Neural crest cell (in vitro differentiated cells): ENCODE data around the gene JAM3. TPM values are rescaled to one million over a fixed set of nuclear protein-coding genes. Genes with fewer than 3 reads are reported as not detected.

Experiments used
- DNase-seq: peaks from one replicate; pipeline ENCODE4 v3.0.0; 2021; ENCODE audit warnings: low read depth, mixed read lengths, low spot score
- H3K27ac Mint-ChIP-seq: one replicate; pipeline ENCODE4 v1.8.0; 2021; ENCODE audit warnings: mild to moderate bottlenecking, mixed read lengths; ENCODE audit not compliant: unreplicated experiment
- H3K27me3 Mint-ChIP-seq: 2 replicates; pipeline ENCODE4 v1.8.0; 2021; ENCODE audit warnings: low read depth, mild to moderate bottlenecking, mixed read lengths
- H3K36me3 Mint-ChIP-seq: 2 replicates; pipeline ENCODE4 v1.8.0; 2021; ENCODE audit warnings: low read depth, mild to moderate bottlenecking, mixed read lengths
- H3K4me1 Mint-ChIP-seq: 2 replicates; pipeline ENCODE4 v1.8.0; 2021; ENCODE audit warnings: mixed read lengths
- H3K4me3 Mint-ChIP-seq: one replicate; pipeline ENCODE4 v1.8.0; 2021; ENCODE audit warnings: mild to moderate bottlenecking, mixed read lengths
- H3K9me3 Mint-ChIP-seq: 2 replicates; pipeline ENCODE4 v1.8.0; 2021; ENCODE audit warnings: mixed read lengths
- CTCF ChIP-seq: fragments of 200-600 bp; sonication (generic); conservative IDR thresholded peaks from 2 replicates; pipeline ENCODE4 v1.5.0; 2021; ENCODE audit warnings: antibody characterized with exemption, mild to moderate bottlenecking
- total RNA-seq: library from RNA; stranded (reverse); gene quantifications from 2 replicates; pipeline ENCODE4 v1.2.1, GENCODE V29; 2021

Gene JAM3
- total RNA-seq, 1 donor from 2014 or later: 98.6 TPM

- Mint-ChIP-seq H3K27me3 (peaks cover 100% of the 10 kb centered on the region), H3K9me3 (no peaks in the 10 kb centered on the region), H3K4me1 (peaks cover 16% of the 10 kb centered on the region), H3K36me3 (no peaks in the 10 kb centered on the region), H3K27ac (no peak overlapping the region), H3K4me3 (no peak overlapping the region)
- no peak for DNase-seq
- TF ChIP-seq CTCF: no peak
These were observed 44.3 kb upstream of the JAM3 start for GRCh38 chr11:134024420-134025081.

GRCh38 chr11:134025082-134025429, 43.8 kb upstream of the JAM3 start:
- no peak for DNase-seq
- Mint-ChIP-seq H3K27me3 (peaks cover 100% of the 10 kb centered on the region), H3K4me3 (no peak overlapping the region), H3K36me3 (no peaks in the 10 kb centered on the region), H3K4me1 (peaks cover 16% of the 10 kb centered on the region), H3K9me3 (no peaks in the 10 kb centered on the region), H3K27ac (no peak overlapping the region)
- no peak for TF ChIP-seq CTCF

GRCh38 chr11:134026655-134027343, 42.1 kb upstream of the JAM3 start:
- no peak overlapping the region for H3K27ac Mint-ChIP-seq
- no peak for TF ChIP-seq CTCF
- no peaks in the 10 kb centered on the region for H3K9me3 Mint-ChIP-seq
- DNase-seq: peak; percentile 54
- H3K4me3 Mint-ChIP-seq: no peak overlapping the region
- peaks cover 19% of the 10 kb centered on the region for H3K4me1 Mint-ChIP-seq
- no peaks in the 10 kb centered on the region for H3K36me3 Mint-ChIP-seq
- H3K27me3 Mint-ChIP-seq: peaks cover 100% of the 10 kb centered on the region

- TF ChIP-seq CTCF: no peak
- Mint-ChIP-seq H3K27ac (no peak overlapping the region), H3K36me3 (no peaks in the 10 kb centered on the region), H3K4me1 (peaks cover 26% of the 10 kb centered on the region), H3K27me3 (peaks cover 100% of the 10 kb centered on the region), H3K9me3 (no peaks in the 10 kb centered on the region), H3K4me3 (no peak overlapping the region)
- no peak for DNase-seq
These were observed 41.2 kb upstream of the JAM3 start for GRCh38 chr11:134027671-134028070.

GRCh38 chr11:134028368-134028920, 40.4 kb upstream of the JAM3 start:
- no peak overlapping the region for H3K27ac Mint-ChIP-seq

More at GRCh38 chr11:134028368-134028920, 40.4 kb upstream of the JAM3 start:
- no peak for DNase-seq
- no peaks in the 10 kb centered on the region for H3K36me3 Mint-ChIP-seq
- no peak for TF ChIP-seq CTCF
- peaks cover 28% of the 10 kb centered on the region for H3K4me1 Mint-ChIP-seq
- H3K9me3 Mint-ChIP-seq: no peaks in the 10 kb centered on the region
- H3K4me3 Mint-ChIP-seq: no peak overlapping the region
- H3K27me3 Mint-ChIP-seq: peaks cover 100% of the 10 kb centered on the region
